ENCODE data around the gene SNRPB. TPM values are rescaled to one million over a fixed set of nuclear protein-coding genes. Genes with fewer than 3 reads are reported as not detected.

Gene SNRPB
- total RNA-seq, 1 experiment from 2014 or later: 462 TPM

- no peaks in the 10 kb centered on the region for H4K20me1 ChIP-seq (ENCODE audit: control insufficient read depth, insufficient read depth, insufficient read length)
- H3K4me3 Mint-ChIP-seq: no peak overlapping the region
- H4K8ac ChIP-seq (replicated peaks; ENCODE audit: insufficient read length, low read depth, low read length): no peak overlapping the region
- no peak overlapping the region for H3K9ac ChIP-seq (ENCODE audit: extremely low read depth, insufficient read length, low read length)
- H3K23me2 ChIP-seq (ENCODE audit: insufficient read length, low read depth, low read length, poor library complexity, severe bottlenecking): no peaks in the 10 kb centered on the region
- H2BK12ac ChIP-seq (ENCODE audit: insufficient read length, low read depth, low read length): no peak overlapping the region
- no peaks in the 10 kb centered on the region for H3K27me3 ChIP-seq (ENCODE audit: insufficient read depth, low read length)
- H3K9me3 ChIP-seq (ENCODE audit: control insufficient read depth, low read depth, low read length): no peaks in the 10 kb centered on the region
- DNase-seq: no peak
- no peak overlapping the region for H2BK120ac ChIP-seq (ENCODE audit: low read depth, low read length, poor library complexity, severe bottlenecking)
- no peaks in the 10 kb centered on the region for H3K9me3 Mint-ChIP-seq
- H2AFZ ChIP-seq (ENCODE audit: low read length): no peak overlapping the region
- no peak overlapping the region for H3K27ac Mint-ChIP-seq
- H3K27ac ChIP-seq (ENCODE audit: insufficient read length, low read depth, low read length): no peak overlapping the region
- no peak overlapping the region for H3K18ac ChIP-seq (ENCODE audit: insufficient read length, low read depth, low read length)
- no peak overlapping the region for H3T11ph ChIP-seq (ENCODE audit: low read length)
- H3K14ac ChIP-seq (ENCODE audit: insufficient read depth, low read length): no peak overlapping the region
- peaks cover 2% of the 10 kb centered on the region for H3K79me1 ChIP-seq (ENCODE audit: insufficient read depth, low read depth, low read length, poor library complexity, severe bottlenecking)
- H2BK15ac ChIP-seq (ENCODE audit: low read depth, low read length): no peak overlapping the region
- H4K91ac ChIP-seq (ENCODE audit: insufficient read length, low read depth, low read length): no peak overlapping the region
- H3K4me2 ChIP-seq (ENCODE audit: insufficient read depth, insufficient read length, low read length): no peak overlapping the region
- H3K4ac ChIP-seq (ENCODE audit: low read depth, low read length): no peak overlapping the region
- peaks cover 1% of the 10 kb centered on the region; the same call in 1 of the 2 replicates for H3K27me3 Mint-ChIP-seq (ENCODE audit: low read depth)
- no peaks in the 10 kb centered on the region for H3K4me1 Mint-ChIP-seq
- H3K36me3 Mint-ChIP-seq (ENCODE audit: insufficient read depth in 1 of 3, low read depth in 3 of 3): peaks cover 52 to 67% (median 61%) of the 10 kb centered on the region in 3 experiments
- no peak overlapping the region for H2BK5ac ChIP-seq (ENCODE audit: insufficient read length, low read length)
- no peak overlapping the region for H4K5ac ChIP-seq (ENCODE audit: insufficient read length, low read depth, low read length)
- no CpG with 5 or more reads among the region's 1 CpG for WGBS (ENCODE audit: extremely low coverage, insufficient read length, low lambda C conversion rate)
- no peak overlapping the region for H2BK20ac ChIP-seq (ENCODE audit: low read depth, low read length, poor library complexity, severe bottlenecking)
- H3K56ac ChIP-seq (ENCODE audit: insufficient read length, low read depth, low read length): no peak overlapping the region
- TF ChIP-seq CTCF (conservative IDR thresholded peaks at IDR 0.05): no peak
- H3K23ac ChIP-seq (ENCODE audit: insufficient read length, low read depth, low read length): no peak overlapping the region
- H3K79me2 ChIP-seq (ENCODE audit: insufficient read depth, low read length): no peaks in the 10 kb centered on the region
- H2AK5ac ChIP-seq (ENCODE audit: insufficient read length, low read length): no peak overlapping the region
- no peaks in the 10 kb centered on the region for H3K4me1 ChIP-seq (ENCODE audit: insufficient read depth, low read length)
Observed at GRCh38 chr20:2459981-2460751, 10.4 kb downstream of the SNRPB start.
